PC-3 (cell line): ENCODE results near the gene CARD19.

Experiments used
- EZH2phosphoT487 ChIP-seq: fragments of 300-600 bp; sonication (generic); IDR thresholded peaks from 2 replicates; pipeline ENCODE4 v1.6.1; 2018; ENCODE audit warnings: mild to moderate bottlenecking, antibody characterized with exemption, low read length, borderline replicate concordance
- TF ChIP-seq, protein P1 (sequence below): fragments of 300-600 bp; sonication (generic); conservative IDR thresholded peaks from 2 replicates; pipeline ENCODE4 v1.5.1; 2017; ENCODE audit warnings: antibody characterized with exemption, low read depth, mild to moderate bottlenecking, low read length

DNA sequence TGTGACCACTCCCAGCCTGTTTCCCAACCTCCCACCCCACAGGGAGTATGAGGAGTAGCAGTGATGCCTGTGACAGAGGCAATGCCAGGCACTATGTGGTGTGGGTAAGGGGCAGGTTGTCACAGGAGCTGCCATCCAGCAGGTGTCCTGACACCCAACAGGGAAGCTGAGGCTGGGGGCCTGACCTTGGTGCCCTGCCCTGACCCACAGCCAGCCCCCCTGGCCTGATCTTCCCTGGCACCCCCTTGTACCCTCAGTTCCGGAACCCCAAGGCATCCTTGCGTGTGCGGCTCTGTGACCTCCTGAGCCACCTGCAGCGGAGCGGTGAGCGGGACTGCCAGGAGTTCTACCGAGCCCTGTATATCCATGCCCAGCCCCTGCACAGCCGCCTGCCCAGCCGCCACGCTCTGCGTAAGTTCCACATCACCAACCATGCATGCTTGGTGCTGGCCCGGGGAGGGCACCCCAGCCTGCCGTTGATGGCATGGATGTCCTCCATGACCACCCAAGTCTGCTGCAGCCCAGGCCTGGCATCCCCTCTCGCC, 14.4 kb downstream of the CARD19 start:
- TF ChIP-seq EZH2phosphoT487 = no peak
- TF ChIP-seq, protein P1, sequence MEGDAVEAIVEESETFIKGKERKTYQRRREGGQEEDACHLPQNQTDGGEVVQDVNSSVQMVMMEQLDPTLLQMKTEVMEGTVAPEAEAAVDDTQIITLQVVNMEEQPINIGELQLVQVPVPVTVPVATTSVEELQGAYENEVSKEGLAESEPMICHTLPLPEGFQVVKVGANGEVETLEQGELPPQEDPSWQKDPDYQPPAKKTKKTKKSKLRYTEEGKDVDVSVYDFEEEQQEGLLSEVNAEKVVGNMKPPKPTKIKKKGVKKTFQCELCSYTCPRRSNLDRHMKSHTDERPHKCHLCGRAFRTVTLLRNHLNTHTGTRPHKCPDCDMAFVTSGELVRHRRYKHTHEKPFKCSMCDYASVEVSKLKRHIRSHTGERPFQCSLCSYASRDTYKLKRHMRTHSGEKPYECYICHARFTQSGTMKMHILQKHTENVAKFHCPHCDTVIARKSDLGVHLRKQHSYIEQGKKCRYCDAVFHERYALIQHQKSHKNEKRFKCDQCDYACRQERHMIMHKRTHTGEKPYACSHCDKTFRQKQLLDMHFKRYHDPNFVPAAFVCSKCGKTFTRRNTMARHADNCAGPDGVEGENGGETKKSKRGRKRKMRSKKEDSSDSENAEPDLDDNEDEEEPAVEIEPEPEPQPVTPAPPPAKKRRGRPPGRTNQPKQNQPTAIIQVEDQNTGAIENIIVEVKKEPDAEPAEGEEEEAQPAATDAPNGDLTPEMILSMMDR = no peak
